Measurements from ENCODE around the gene RECK.

RECK gene

DNA sequence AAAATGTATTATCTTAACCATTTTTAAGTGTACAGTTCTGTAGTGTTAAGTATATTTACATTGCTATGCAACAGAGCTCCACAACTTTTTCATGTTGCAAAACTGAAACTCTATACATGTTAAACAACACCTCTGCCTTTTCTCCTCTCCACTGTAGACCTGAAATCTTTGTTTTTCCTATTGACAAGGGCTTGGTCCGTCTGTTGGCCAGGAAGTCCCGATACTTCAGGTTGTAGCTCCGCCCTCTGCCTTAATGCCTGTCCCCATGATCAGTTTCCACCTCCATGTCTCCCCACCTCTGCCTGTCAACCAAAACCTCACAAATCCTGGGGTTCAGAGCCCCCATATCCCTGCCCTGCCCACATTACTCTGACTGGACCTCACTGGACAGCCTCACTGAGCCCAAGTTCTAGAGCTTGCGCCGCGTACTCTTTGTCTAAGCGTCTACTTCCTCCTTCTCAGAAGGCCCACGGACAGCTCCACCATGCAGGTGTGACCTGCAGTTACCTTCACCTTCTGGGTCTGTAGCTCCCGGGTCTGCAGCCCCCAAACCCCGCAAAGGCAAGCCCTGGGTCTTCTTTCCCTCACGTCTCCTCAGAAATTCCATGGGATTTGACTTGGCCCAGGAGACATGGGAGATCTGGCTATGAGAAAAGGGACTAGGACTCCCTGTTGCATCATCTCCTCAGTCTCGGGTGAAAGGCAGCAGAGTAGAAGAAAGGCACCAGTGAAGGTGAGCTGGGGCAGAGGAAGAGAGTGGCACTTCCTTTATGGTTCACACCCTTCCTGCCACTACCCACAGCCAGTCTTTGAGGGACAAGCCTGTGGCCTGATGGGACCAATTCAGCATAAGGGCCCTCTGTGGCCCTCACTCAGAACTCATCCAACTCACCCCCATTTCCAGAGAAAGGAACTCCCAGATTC is 107.9 kb downstream of the RECK start:
- Histone ChIP-seq H3K27me3 (ENCODE audit: control insufficient read depth, insufficient read depth, low read length) (no peaks in the 10 kb centered on the region), H3K4me1 (ENCODE audit: control insufficient read depth, insufficient read depth, low read length) (no peaks in the 10 kb centered on the region), H3K4me3 (ENCODE audit: low read length) (no peak overlapping the region), H3K9me3 (ENCODE audit: control insufficient read depth, insufficient read depth, low read length) (no peaks in the 10 kb centered on the region), H3K27ac (ENCODE audit: low read length) (no peak overlapping the region), H3K36me3 (ENCODE audit: control insufficient read depth, insufficient read depth, low read length) (no peaks in the 10 kb centered on the region)
- no CpG with 5 or more reads among the region's 12 CpGs for WGBS (ENCODE audit: insufficient coverage, insufficient read length)
- DNase-seq (ENCODE audit: low read depth, low spot score) = no peak

DNA sequence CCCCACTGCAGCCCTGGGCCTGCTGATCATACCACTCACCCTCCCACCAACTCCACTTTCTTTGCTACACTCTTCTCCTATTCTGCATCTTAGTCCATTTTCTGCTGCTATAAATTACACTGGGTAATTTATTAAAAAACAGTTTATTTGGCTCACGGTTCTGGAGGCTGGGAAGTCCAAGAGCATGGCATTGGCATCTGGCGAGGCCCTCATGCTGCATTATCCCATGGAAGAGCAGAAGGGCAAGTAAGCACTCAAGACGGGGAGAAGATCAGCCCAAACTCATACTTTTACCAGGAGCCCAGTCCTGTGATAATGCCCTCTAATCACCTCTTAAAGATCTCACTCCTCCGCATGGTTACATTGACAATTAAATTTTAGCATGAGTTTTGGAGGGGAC is 109.3 kb downstream of the RECK start:
- Histone ChIP-seq H3K4me3 (ENCODE audit: low read length) (no peak overlapping the region), H3K9me3 (ENCODE audit: control insufficient read depth, insufficient read depth, low read length) (no peaks in the 10 kb centered on the region), H3K27me3 (ENCODE audit: control insufficient read depth, insufficient read depth, low read length) (no peaks in the 10 kb centered on the region), H3K36me3 (ENCODE audit: control insufficient read depth, insufficient read depth, low read length) (no peaks in the 10 kb centered on the region), H3K27ac (ENCODE audit: low read length) (no peak overlapping the region), H3K4me1 (ENCODE audit: control insufficient read depth, insufficient read depth, low read length) (no peaks in the 10 kb centered on the region)
- no CpG with 5 or more reads among the region's 4 CpGs for WGBS (ENCODE audit: insufficient coverage, insufficient read length)
- DNase-seq (ENCODE audit: low read depth, low spot score) = no peak

DNA sequence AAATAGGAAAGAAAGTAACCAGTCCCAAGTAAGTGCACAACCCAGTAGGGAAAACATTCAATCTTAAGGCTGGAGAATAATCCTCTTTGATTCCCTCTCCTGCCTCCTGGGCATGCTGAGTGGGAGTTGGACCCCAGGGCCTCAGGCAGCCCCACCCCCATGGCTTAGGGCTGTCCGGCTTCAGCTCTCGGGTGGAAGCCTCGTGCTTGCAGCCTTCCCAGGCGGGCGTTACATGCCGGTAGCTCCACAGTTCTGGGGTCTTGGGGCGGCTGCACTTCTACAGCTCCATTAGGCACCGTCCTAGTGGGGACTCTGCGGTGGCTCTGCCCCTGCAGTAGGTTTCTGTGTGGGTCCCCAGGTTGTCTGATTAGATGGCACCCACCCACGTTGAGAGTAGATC is 109.9 kb downstream of the RECK start:
- no peak overlapping the region for H3K4me3 ChIP-seq (ENCODE audit: low read length)
- no peak overlapping the region for H3K27ac ChIP-seq (ENCODE audit: low read length)
- no peaks in the 10 kb centered on the region for H3K9me3 ChIP-seq (ENCODE audit: control insufficient read depth, insufficient read depth, low read length)
- no CpG with 5 or more reads among the region's 10 CpGs for WGBS (ENCODE audit: insufficient coverage, insufficient read length)
- H3K27me3 ChIP-seq (ENCODE audit: control insufficient read depth, insufficient read depth, low read length) = no peaks in the 10 kb centered on the region
- H3K36me3 ChIP-seq (ENCODE audit: control insufficient read depth, insufficient read depth, low read length) = no peaks in the 10 kb centered on the region
- no peaks in the 10 kb centered on the region for H3K4me1 ChIP-seq (ENCODE audit: control insufficient read depth, insufficient read depth, low read length)
- DNase-seq (ENCODE audit: low read depth, low spot score) = no peak

DNA sequence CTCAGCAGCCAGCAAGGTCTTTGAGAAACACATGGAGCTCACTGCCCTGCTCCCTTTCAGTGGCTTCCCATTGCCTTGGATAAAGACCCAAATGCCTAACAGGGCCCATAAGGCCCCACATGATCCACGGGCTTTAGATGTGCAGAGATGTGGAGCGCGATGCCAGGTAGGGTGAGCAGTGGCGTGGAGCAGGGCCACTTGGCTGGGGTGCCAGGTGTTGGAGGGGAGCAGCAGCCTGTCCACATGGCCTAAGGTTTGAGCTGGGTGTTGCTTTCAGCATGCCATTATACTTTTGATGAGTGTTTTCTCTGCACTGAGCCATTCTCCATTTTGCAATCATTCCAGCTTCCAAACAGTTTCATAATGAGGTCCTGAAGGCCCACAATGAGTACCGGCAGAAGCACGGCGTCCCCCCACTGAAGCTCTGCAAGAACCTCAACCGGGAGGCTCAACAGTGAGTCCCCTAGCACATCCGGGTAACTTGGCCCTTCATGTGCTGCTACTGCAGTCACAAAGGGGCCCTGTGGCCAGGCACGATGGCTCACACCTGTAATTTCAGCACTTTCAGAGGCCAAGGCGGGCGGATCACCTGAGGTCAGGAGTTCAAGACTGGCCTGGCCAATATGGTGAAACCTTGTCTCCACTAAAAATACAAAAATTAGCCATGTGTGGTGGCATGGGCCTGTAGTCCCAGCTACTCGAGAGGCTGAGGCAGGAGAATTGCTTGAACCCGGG is 110.9 kb downstream of the RECK start:
- no CpG with 5 or more reads among the region's 14 CpGs for WGBS (ENCODE audit: insufficient coverage, insufficient read length)
- no peak overlapping the region for H3K27ac ChIP-seq (ENCODE audit: low read length)

DNA sequence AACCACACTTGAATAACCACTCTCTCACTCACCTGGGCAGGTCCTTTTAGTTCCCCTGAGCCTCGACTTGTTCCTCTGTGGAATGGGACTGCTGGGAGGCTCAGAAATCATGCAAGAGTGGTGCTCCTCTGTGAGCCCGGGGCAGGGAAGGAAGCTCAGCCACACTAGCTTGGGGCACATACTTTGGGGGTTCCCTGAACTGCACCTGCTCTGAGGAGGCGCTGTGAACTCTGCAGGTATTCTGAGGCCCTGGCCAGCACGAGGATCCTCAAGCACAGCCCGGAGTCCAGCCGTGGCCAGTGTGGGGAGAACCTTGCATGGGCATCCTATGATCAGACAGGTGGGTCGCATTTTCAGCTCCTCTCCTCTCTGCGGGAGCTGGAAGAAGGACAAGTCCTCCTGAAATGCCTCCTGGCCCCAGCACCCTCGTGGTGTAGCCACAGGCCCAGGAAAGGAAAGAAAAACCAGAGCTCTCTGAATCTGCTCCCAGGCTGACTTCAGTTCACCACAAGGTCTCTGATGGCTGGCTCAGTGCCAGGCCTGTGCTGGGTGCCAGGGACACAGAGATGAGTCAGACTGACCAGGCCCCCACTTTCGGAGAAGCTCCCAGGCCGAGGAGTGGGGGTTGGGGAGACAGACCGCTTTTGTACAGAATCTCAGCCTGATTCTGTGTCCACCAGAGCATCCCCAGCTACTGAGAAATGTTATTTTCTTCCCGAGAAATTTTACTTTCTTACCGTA is 111.8 kb downstream of the RECK start:
- no CpG with 5 or more reads among the region's 14 CpGs for WGBS (ENCODE audit: insufficient coverage, insufficient read length)
- Histone ChIP-seq H3K27ac (ENCODE audit: low read length) (no peak overlapping the region), H3K4me3 (ENCODE audit: low read length) (no peak overlapping the region), H3K36me3 (ENCODE audit: control insufficient read depth, insufficient read depth, low read length) (no peaks in the 10 kb centered on the region), H3K9me3 (ENCODE audit: control insufficient read depth, insufficient read depth, low read length) (no peaks in the 10 kb centered on the region), H3K27me3 (ENCODE audit: control insufficient read depth, insufficient read depth, low read length) (no peaks in the 10 kb centered on the region), H3K4me1 (ENCODE audit: control insufficient read depth, insufficient read depth, low read length) (no peaks in the 10 kb centered on the region)
- no peak for DNase-seq (ENCODE audit: low read depth, low spot score)

More for the DNA sequence above, 110.9 kb downstream of the RECK start:
- Histone ChIP-seq H3K27me3 (ENCODE audit: control insufficient read depth, insufficient read depth, low read length) (no peaks in the 10 kb centered on the region), H3K36me3 (ENCODE audit: control insufficient read depth, insufficient read depth, low read length) (no peaks in the 10 kb centered on the region), H3K9me3 (ENCODE audit: control insufficient read depth, insufficient read depth, low read length) (no peaks in the 10 kb centered on the region), H3K4me3 (ENCODE audit: low read length) (no peak overlapping the region), H3K4me1 (ENCODE audit: control insufficient read depth, insufficient read depth, low read length) (no peaks in the 10 kb centered on the region)
- DNase-seq (ENCODE audit: low read depth, low spot score) = no peak

DNA sequence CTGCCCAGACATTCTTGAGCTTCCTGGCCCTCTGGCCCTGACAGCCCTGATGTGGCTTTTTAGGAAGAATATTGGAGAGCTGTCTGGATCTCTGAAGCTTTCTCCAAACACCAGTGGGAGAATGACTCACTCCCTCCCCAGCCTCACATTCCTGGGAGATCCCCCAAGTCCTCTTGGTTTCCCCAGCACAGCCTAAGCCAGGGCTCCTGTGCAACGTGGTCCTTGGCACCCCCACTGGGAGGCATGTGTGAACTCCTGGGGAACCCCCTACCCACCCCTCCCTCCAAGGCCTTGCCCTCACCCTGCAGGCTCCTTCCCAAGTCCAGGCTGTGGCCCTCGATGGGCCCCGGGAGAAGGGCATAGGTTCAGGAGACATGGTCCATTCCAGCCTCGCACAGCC is 112.5 kb downstream of the RECK start:
- no peak overlapping the region for H3K4me3 ChIP-seq (ENCODE audit: low read length)
- DNase-seq (ENCODE audit: low read depth, low spot score) = no peak
- H3K36me3 ChIP-seq (ENCODE audit: control insufficient read depth, insufficient read depth, low read length) = no peaks in the 10 kb centered on the region
- no peaks in the 10 kb centered on the region for H3K4me1 ChIP-seq (ENCODE audit: control insufficient read depth, insufficient read depth, low read length)
- H3K9me3 ChIP-seq (ENCODE audit: control insufficient read depth, insufficient read depth, low read length) = no peaks in the 10 kb centered on the region
- whole genome bisulfite sequencing (ENCODE audit: insufficient coverage, insufficient read length) = no CpG with 5 or more reads among the region's 4 CpGs
- no peaks in the 10 kb centered on the region for H3K27me3 ChIP-seq (ENCODE audit: control insufficient read depth, insufficient read depth, low read length)
- H3K27ac ChIP-seq (ENCODE audit: low read length) = no peak overlapping the region

DNA sequence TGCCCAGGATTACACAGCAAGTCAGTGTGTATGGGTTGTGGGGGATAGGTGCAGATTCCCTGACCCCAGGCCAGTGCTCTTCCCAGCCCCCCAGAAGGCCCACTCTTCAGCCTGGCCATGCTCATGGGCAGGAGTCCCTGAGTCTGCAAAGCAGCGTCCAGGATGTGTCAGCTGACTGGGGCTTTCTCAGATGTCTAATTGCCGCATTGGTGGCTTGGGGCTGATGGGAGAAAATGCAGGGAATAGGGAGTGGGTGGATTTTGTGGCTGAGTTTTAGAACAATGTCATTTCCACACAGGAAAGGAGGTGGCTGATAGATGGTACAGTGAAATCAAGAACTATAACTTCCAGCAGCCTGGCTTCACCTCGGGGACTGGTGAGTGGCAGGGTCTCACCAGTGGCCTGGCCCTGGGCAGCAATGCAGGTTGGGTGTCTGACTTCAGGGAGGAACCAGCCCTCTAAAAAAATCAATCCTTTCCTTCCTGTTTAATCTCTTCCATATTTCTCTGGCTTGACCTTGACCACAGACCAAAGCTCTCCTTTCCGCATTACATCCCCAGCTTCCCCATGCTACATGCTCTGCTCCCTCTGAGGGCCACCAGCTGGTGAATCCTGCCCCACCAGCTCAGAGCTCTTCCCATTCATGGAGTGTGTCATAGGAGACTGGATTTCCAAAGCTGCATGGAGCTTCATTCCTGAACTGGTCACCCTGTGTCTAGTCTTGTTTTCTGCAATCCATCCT is 114.0 kb downstream of the RECK start:
- no peak overlapping the region for H3K27ac ChIP-seq (ENCODE audit: low read length)
- no CpG with 5 or more reads among the region's 4 CpGs for WGBS (ENCODE audit: insufficient coverage, insufficient read length)
- H3K27me3 ChIP-seq (ENCODE audit: control insufficient read depth, insufficient read depth, low read length) = no peaks in the 10 kb centered on the region
- no peaks in the 10 kb centered on the region for H3K4me1 ChIP-seq (ENCODE audit: control insufficient read depth, insufficient read depth, low read length)
- H3K36me3 ChIP-seq (ENCODE audit: control insufficient read depth, insufficient read depth, low read length) = no peaks in the 10 kb centered on the region
- H3K9me3 ChIP-seq (ENCODE audit: control insufficient read depth, insufficient read depth, low read length) = no peaks in the 10 kb centered on the region
- no peak overlapping the region for H3K4me3 ChIP-seq (ENCODE audit: low read length)
- no peak for DNase-seq (ENCODE audit: low read depth, low spot score)

DNA sequence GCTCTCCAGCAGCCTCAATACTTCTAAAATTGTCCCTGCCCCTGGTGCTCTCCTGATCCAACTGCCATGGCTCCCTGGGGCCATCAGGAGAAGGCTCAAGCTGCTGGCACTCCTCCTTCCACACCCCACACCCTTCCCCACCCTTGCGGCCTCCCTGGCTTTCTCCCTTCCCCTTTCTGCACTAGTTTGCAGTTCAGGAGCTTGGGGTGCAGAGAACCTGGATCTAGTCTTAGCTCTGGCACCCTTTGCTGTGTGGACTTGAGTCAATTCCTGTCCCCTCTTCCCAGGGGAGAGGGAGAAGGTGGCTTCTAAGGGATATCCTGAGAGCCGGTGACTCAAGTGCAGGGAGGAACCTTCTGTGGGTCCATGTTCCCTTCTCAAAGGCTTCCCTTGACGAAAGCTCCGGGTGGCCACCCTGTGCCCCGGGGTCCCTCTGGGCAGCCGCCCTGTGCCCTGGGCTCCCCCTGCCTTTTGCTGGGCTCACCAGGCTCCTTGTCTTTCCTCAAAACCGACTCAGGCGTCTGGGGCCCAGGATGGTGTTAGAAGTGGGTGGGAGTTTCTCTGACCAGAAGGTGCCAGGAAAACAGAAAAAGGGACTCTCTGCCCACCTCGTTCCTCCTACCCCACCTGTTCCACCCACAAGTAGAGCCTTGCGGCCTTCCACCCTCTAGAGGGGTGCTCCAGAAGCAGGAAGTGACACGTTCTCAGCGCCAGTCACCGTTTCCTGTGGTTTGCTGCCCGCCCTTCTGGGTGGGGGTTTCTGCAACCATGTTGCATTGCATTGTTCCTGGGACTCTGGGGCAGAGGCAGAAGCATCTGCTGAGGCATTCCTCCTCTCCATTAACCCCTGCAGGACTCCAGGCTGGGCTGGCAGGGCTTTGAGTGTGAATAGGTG is 114.8 kb downstream of the RECK start:
- Histone ChIP-seq H3K36me3 (ENCODE audit: control insufficient read depth, insufficient read depth, low read length) (no peaks in the 10 kb centered on the region), H3K27me3 (ENCODE audit: control insufficient read depth, insufficient read depth, low read length) (no peaks in the 10 kb centered on the region), H3K9me3 (ENCODE audit: control insufficient read depth, insufficient read depth, low read length) (no peaks in the 10 kb centered on the region; the same call in 1 of the 2 replicates), H3K4me1 (ENCODE audit: control insufficient read depth, insufficient read depth, low read length) (no peaks in the 10 kb centered on the region), H3K27ac (ENCODE audit: low read length) (no peak overlapping the region), H3K4me3 (ENCODE audit: low read length) (no peak overlapping the region)
- no CpG with 5 or more reads among the region's 14 CpGs for WGBS (ENCODE audit: insufficient coverage, insufficient read length)
- DNase-seq (ENCODE audit: low read depth, low spot score) = no peak

DNA sequence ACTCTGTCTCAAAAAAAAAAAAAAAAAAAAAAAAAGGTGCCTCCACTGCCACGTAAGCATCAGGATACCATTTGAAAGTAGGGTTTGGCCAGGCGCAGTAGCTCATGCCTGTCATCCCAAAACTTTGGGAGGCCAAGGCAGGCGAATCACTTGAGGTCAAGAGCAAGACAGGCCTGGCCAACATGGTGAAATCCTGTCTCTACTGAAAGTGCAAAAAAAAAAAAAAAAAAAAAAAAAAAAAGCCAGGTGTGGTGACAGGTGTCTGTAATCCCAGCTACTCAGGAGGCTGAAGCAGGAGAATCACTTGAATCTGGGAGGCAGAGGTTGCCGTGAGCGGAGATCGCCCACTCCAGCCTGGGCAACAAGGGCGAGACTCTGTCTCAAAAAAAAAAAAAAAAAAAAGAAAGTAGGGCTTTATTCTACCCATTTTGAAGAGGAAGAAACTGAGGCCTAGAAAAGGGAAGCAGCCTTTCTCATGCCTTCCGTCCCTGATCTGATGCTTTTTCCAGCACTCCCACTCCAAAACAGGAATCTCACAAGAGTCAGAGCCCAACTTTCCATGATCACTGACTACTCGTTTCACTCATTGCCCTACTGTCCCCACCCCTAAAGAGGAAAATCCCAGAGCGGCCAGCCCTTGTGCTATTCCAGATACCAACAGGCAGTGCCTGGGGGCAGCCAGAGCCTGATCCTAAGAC is 116.2 kb downstream of the RECK start:
- Histone ChIP-seq H3K9me3 (ENCODE audit: control insufficient read depth, insufficient read depth, low read length) (no peaks in the 10 kb centered on the region; the same call in 1 of the 2 replicates), H3K4me1 (ENCODE audit: control insufficient read depth, insufficient read depth, low read length) (no peaks in the 10 kb centered on the region), H3K27ac (ENCODE audit: low read length) (no peak overlapping the region), H3K4me3 (ENCODE audit: low read length) (no peak overlapping the region), H3K36me3 (ENCODE audit: control insufficient read depth, insufficient read depth, low read length) (no peaks in the 10 kb centered on the region), H3K27me3 (ENCODE audit: control insufficient read depth, insufficient read depth, low read length) (no peaks in the 10 kb centered on the region)
- WGBS (ENCODE audit: insufficient coverage, insufficient read length) = no CpG with 5 or more reads among the region's 10 CpGs
- no peak for DNase-seq (ENCODE audit: low read depth, low spot score)

Data from iPS DF 6.9 (cell line).